ENCODE data around the gene MFGE8.
A peak's percentile ranks its signal among the peaks of the same experiment; 100 is the strongest.

MFGE8 gene

DNA sequence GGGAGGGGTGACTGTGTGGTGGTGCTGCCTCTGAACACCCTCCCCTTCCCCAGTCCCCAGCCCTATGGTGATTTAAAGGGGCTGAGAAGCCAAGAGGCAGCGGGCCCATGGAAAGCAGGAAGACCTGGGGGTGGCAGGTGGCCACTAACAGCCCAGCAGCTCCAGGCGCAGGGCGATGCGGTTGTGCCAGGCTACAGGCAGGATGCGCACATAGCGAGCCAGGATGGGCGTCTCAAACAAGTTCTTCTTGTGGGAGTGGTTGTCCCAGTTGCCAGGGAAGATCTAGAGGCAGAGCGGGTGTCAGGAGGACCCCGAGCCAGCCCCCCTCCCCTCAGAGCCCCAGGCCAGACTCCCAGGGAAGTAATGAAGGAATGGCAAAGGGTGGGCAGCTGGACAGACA, 13.9 kb downstream of the MFGE8 start:
- Histone ChIP-seq H3K9ac (ENCODE audit: low read depth, low read length) (no peak overlapping the region), H3K36me3 (ENCODE audit: insufficient read depth, low read length) (0 out of 2 replicates have a peak, but pooled peaks cover 4% of the 10 kb centered on the region), H3K4me1 (ENCODE audit: insufficient read depth, low read length) (peaks cover 12% of the 10 kb centered on the region), H3K9me3 (ENCODE audit: control insufficient read depth, insufficient read depth, low read length) (no peaks in the 10 kb centered on the region; the same call in 1 of the 2 replicates)

GRCh38 chr15:88898736-88899135, 14.4 kb downstream of the MFGE8 start:
- no peaks in the 10 kb centered on the region; the same call in 1 of the 2 replicates for H3K9me3 ChIP-seq (ENCODE audit: control insufficient read depth, insufficient read depth, low read length)
- H3K4me1 ChIP-seq (ENCODE audit: insufficient read depth, low read length): peaks cover 12% of the 10 kb centered on the region
- H3K36me3 ChIP-seq (ENCODE audit: insufficient read depth, low read length): no peaks in the 10 kb centered on the region
- H3K9ac ChIP-seq (ENCODE audit: low read depth, low read length): no peak overlapping the region

- Histone ChIP-seq H3K9ac (ENCODE audit: low read depth, low read length) (no peak overlapping the region), H3K4me1 (ENCODE audit: insufficient read depth, low read length) (peaks cover 12% of the 10 kb centered on the region), H3K36me3 (ENCODE audit: insufficient read depth, low read length) (no peaks in the 10 kb centered on the region), H3K9me3 (ENCODE audit: control insufficient read depth, insufficient read depth, low read length) (no peaks in the 10 kb centered on the region; the same call in 1 of the 2 replicates)
These were observed 15.6 kb downstream of the MFGE8 start for GRCh38 chr15:88897456-88898194.

- H3K4me1 ChIP-seq (ENCODE audit: insufficient read depth, low read length): peaks cover 12% of the 10 kb centered on the region
- no peak overlapping the region for H3K9ac ChIP-seq (ENCODE audit: low read depth, low read length)
- no peaks in the 10 kb centered on the region; the same call in 1 of the 2 replicates for H3K9me3 ChIP-seq (ENCODE audit: control insufficient read depth, insufficient read depth, low read length)
- H3K36me3 ChIP-seq (ENCODE audit: insufficient read depth, low read length): no peaks in the 10 kb centered on the region
These were observed 16.1 kb downstream of the MFGE8 start for GRCh38 chr15:88897142-88897455.

DNA sequence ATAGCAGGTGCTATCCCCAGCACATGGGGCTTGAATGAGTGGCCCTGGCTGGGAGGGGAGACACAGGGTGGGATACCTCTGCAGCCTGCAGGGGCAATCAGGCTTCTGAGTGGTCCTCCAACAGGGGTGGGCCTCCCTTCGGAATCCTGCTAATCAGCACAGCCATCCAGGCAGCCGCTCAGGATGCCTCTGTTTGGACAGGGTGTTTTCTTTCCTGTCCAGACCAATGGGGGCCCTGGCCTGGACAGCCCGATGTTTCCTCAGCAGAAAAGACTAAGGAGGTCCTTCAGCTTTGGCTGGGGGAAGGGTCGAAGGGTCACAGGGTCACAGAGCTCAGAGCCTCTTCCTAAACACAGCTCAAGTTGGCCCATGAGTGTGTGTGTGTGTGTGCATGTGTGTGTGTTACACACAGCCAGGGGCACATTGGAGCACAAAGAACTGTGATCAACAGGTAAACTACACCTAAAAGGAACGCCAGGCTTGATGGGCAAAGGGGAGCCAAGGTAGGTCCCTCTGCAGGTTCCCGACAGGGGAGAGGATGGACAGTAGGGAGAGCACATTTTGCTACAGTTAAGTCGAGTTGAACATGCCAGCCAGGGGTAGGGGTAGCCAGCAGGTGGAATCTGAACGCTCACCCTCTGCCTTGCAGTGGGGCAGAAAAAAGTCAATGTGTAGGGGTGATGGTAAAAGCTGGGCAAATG, 16.7 kb downstream of the MFGE8 start:
- Histone ChIP-seq H3K9ac (ENCODE audit: low read depth, low read length) (no peak overlapping the region), H3K4me1 (ENCODE audit: insufficient read depth, low read length) (peaks cover 12% of the 10 kb centered on the region), H3K36me3 (ENCODE audit: insufficient read depth, low read length) (no peaks in the 10 kb centered on the region), H3K9me3 (ENCODE audit: control insufficient read depth, insufficient read depth, low read length) (no peaks in the 10 kb centered on the region; the same call in 1 of the 2 replicates)

- H3K9ac ChIP-seq (ENCODE audit: low read depth, low read length): peak within 1 kb of the TSS; percentile 64; the same call in 1 of the 2 replicates
- no peaks in the 10 kb centered on the region; the same call in 1 of the 2 replicates for H3K9me3 ChIP-seq (ENCODE audit: control insufficient read depth, insufficient read depth, low read length)
- H3K36me3 ChIP-seq (ENCODE audit: insufficient read depth, low read length): no peaks in the 10 kb centered on the region
- H3K4me1 ChIP-seq (ENCODE audit: insufficient read depth, low read length): peaks cover 12% of the 10 kb centered on the region
These were observed 18.1 kb downstream of the MFGE8 start, which contains the start of gene HAPLN3 for GRCh38 chr15:88894819-88895767. Gene HAPLN3 (minus strand): TSS chr15:88895544. CDS start chr15:88887298, 8,246 bp downstream.

- no peaks in the 10 kb centered on the region for H3K36me3 ChIP-seq (ENCODE audit: insufficient read depth, low read length)
- H3K9me3 ChIP-seq (ENCODE audit: control insufficient read depth, insufficient read depth, low read length): no peaks in the 10 kb centered on the region; the same call in 1 of the 2 replicates
- peak overlapping the region; percentile 64; the same call in 1 of the 2 replicates for H3K9ac ChIP-seq (ENCODE audit: low read depth, low read length)
These were observed 18.8 kb downstream of the MFGE8 start for GRCh38 chr15:88894348-88894818.

GRCh38 chr15:88891540-88892254, 21.5 kb downstream of the MFGE8 start:
- Histone ChIP-seq H3K9me3 (ENCODE audit: control insufficient read depth, insufficient read depth, low read length) (no peaks in the 10 kb centered on the region; the same call in 1 of the 2 replicates), H3K4me1 (ENCODE audit: insufficient read depth, low read length) (peaks cover 6% of the 10 kb centered on the region; the same call in 1 of the 2 replicates), H3K36me3 (ENCODE audit: insufficient read depth, low read length) (no peaks in the 10 kb centered on the region), H3K9ac (ENCODE audit: low read depth, low read length) (no peak overlapping the region)

More at GRCh38 chr15:88894348-88894818, 18.8 kb downstream of the MFGE8 start:
- H3K4me1 ChIP-seq (ENCODE audit: insufficient read depth, low read length): peaks cover 12% of the 10 kb centered on the region

GRCh38 chr15:88890495-88890894, 22.7 kb downstream of the MFGE8 start:
- no peaks in the 10 kb centered on the region for H3K36me3 ChIP-seq (ENCODE audit: insufficient read depth, low read length)
- H3K4me1 ChIP-seq (ENCODE audit: insufficient read depth, low read length): no peaks in the 10 kb centered on the region
- H3K9ac ChIP-seq (ENCODE audit: low read depth, low read length): no peak overlapping the region
- no peaks in the 10 kb centered on the region; the same call in 1 of the 2 replicates for H3K9me3 ChIP-seq (ENCODE audit: control insufficient read depth, insufficient read depth, low read length)

DNA sequence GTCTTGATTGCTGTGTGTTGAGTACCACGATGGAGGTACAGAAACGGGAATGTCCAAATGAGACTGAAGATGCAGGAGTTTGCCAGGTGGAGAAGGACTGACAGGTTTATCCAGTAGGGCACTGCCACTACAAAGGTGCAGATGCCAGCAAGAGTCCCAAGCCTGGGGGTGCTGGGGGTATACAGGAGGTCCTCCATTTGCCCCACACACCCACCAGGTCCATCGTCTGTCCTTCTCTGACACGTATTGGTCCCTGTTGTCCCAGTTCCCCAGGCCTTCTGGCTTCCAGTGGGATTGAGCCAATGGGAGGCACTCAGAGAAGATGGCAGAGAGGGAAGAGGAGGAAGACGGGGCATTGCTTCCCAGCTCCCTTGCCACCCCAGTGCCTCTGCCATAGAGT, 24.5 kb downstream of the MFGE8 start:
- Histone ChIP-seq H3K36me3 (ENCODE audit: insufficient read depth, low read length) (no peaks in the 10 kb centered on the region), H3K4me1 (ENCODE audit: insufficient read depth, low read length) (0 out of 2 replicates have a peak, but pooled peaks cover 4% of the 10 kb centered on the region), H3K9ac (ENCODE audit: low read depth, low read length) (no peak overlapping the region), H3K9me3 (ENCODE audit: control insufficient read depth, insufficient read depth, low read length) (no peaks in the 10 kb centered on the region)

DNA sequence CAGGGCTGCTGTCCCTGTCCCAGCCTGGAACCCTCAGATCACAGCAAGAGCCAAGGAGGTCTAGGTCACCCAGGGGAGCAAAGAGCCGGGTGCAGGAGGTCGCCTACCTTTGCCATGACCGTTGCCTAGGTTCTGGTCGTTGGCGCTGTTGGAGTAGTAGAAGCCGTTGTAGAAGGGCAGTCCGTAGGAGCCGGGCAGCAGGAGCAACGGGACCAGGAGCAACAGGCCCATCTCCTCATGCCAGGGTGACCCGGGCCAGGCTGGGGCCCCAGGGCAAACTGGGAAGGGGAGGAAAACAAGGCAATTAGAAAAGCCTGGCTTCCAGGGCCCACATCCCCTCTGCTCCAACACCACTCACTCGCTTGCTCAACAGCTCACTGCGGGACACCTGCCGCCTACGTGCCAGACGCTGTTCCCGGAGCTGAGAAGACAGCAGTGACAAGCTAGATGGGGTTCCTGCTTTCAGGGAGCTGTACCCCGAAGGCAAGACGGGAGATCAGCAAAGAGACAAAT, 26.1 kb downstream of the MFGE8 start:
- no peaks in the 10 kb centered on the region for H3K36me3 ChIP-seq (ENCODE audit: insufficient read depth, low read length)
- H3K4me1 ChIP-seq (ENCODE audit: insufficient read depth, low read length): peaks cover 4% of the 10 kb centered on the region; the same call in 1 of the 2 replicates
- H3K9ac ChIP-seq (ENCODE audit: low read depth, low read length): no peak overlapping the region
- H3K9me3 ChIP-seq (ENCODE audit: control insufficient read depth, insufficient read depth, low read length): no peaks in the 10 kb centered on the region

DNA sequence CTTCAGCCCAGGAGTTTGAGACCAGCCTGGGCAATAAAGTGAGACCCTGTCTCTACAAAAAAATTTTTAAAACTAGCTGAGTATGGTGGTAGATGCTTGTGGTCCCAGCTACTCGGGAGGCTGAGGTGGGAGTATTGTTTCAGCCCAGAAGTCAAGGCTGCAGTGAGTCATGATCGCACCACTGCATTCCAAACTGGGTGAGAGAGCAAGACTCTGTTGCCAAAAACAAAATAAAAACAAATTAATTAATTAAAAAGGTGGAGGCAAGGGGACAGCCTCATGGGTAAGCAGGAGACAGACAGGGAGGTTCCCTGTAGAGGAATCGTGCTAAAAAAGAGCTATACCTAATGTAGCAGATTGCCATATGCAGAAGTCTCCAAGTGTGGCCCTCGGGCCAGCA, 30.4 kb downstream of the MFGE8 start:
- peaks cover 4% of the 10 kb centered on the region; the same call in 1 of the 2 replicates for H3K4me1 ChIP-seq (ENCODE audit: insufficient read depth, low read length)
- no peak overlapping the region for H3K9ac ChIP-seq (ENCODE audit: low read depth, low read length)
- no peaks in the 10 kb centered on the region for H3K36me3 ChIP-seq (ENCODE audit: insufficient read depth, low read length)
- H3K9me3 ChIP-seq (ENCODE audit: control insufficient read depth, insufficient read depth, low read length): no peaks in the 10 kb centered on the region

GRCh38 chr15:88881775-88882174, 31.4 kb downstream of the MFGE8 start:
- H3K36me3 ChIP-seq (ENCODE audit: insufficient read depth, low read length): no peaks in the 10 kb centered on the region
- H3K4me1 ChIP-seq (ENCODE audit: insufficient read depth, low read length): peaks cover 4% of the 10 kb centered on the region; the same call in 1 of the 2 replicates
- H3K9ac ChIP-seq (ENCODE audit: low read depth, low read length): no peak overlapping the region
- H3K9me3 ChIP-seq (ENCODE audit: control insufficient read depth, insufficient read depth, low read length): no peaks in the 10 kb centered on the region

Data from ES-I3 (cell line).